HCT116 (cell line): Measurements from ENCODE around the gene RBM46. TPM values are rescaled to one million over a fixed set of nuclear protein-coding genes. Genes with fewer than 3 reads are reported as not detected.

Source experiments
- ATAC-seq: fragments of 200-7000 bp; cut with Tn5 transposase; 2 replicates; pipeline ENCODE4 v1.9.1; 2020; ENCODE audit warnings: mild to moderate bottlenecking, moderate library complexity
- BruUV-seq: library from RNA; stranded (reverse); fragments of 400-500 nt; replicated peaks from 2 replicates; lab custom pipeline; 2021; lab: Mats Ljungman, UMichigan
- CTCF ChIA-PET: fragments of 300-600 bp; sonication (Branson Sonifier 250); formaldehyde crosslinking; loops from one replicate; lab custom pipeline; 2021; ENCODE audit warnings: antibody characterized with exemption; lab: Charles Lee
- POLR2A ChIA-PET: fragments of 300-600, 350-600 bp; sonication (Branson Sonifier 250); formaldehyde crosslinking; loops from one replicate; lab custom pipeline; 2021; ENCODE audit warnings: antibody characterized with exemption; lab: Charles Lee
- RAD21 ChIA-PET, 2 experiments: fragments of 300-600 bp; sonication (Branson Sonifier 250); formaldehyde crosslinking; loops; one replicate each; lab custom pipeline; 2023; ENCODE audit warnings: low total read pairs in 2 of 2; ENCODE audit not compliant: uncharacterized antibody in 2 of 2, unreplicated experiment in 2 of 2, low non-redundant PET in 1 of 2; lab: Charles Lee
- DNase-seq: peaks from one replicate; pipeline ENCODE4 v3.0.0-alpha.2; 2010; ENCODE audit warnings: low read depth, low spot score
- H2AFZ ChIP-seq: fragments of 200-600 bp; shearing (Covaris generic), sonication (generic); 2 replicates; pipeline ENCODE4 v1.6.1; 2017; ENCODE audit warnings: low read depth, mixed run types, mixed read lengths, antibody characterized with exemption, low read length; ENCODE audit not compliant: poor library complexity, severe bottlenecking
- H3K27ac ChIP-seq: 2 replicates; pipeline ENCODE4 v1.5.1; 2012; ENCODE audit warnings: low read depth, low read length
- H3K27me3 ChIP-seq: fragments of 200-600 bp; sonication (generic); 2 replicates; pipeline ENCODE4 v1.6.1; 2016; ENCODE audit warnings: mixed run types, low read length, mixed read lengths; ENCODE audit not compliant: insufficient read depth
- H3K36me3 ChIP-seq, 2 experiments: fragments of 200-500 bp in 1 of 2; fragments of 200-600 bp in 1 of 2; sonication (Bioruptor generic) in 1 of 2; sonication (generic) in 1 of 2; 2 replicates each; pipeline versions ENCODE4 v1.5.1 to v1.6.1; 2014 to 2016; ENCODE audit warnings: low read length in 2 of 2, inconsistent platforms in 1 of 2, mixed read lengths in 1 of 2, mixed run types in 1 of 2; ENCODE audit not compliant: insufficient read depth in 2 of 2, control insufficient read depth in 1 of 2
- H3K4me1 ChIP-seq, 2 experiments: fragments of 200-600 bp in 1 of 2; sonication (generic) in 1 of 2; 2 replicates each; pipeline versions ENCODE4 v1.5.1 to v1.6.1; 2012 to 2017; ENCODE audit warnings: low read length in 2 of 2, inconsistent platforms in 1 of 2, mild to moderate bottlenecking in 1 of 2, mixed read lengths in 1 of 2, mixed run types in 1 of 2, moderate library complexity in 1 of 2; ENCODE audit not compliant: insufficient read depth in 2 of 2, control insufficient read depth in 1 of 2
- H3K4me2 ChIP-seq: fragments of 200-600 bp; sonication (generic); 2 replicates; pipeline ENCODE4 v1.6.1; 2017; ENCODE audit warnings: mixed run types, low read length, mixed read lengths
- H3K4me3 ChIP-seq, 2 experiments: fragments of 200-600 bp in 1 of 2; sonication (generic) in 1 of 2; replicated peaks in 1 of 2; 2 replicates each; pipeline ENCODE4 v1.5.1; 2011 to 2016; ENCODE audit warnings: low read length in 2 of 2, control low read depth in 1 of 2, low read depth in 1 of 2, mild to moderate bottlenecking in 1 of 2, mixed read lengths in 1 of 2, mixed run types in 1 of 2
- H3K79me2 ChIP-seq: fragments of 200-600 bp; sonication (generic); 2 replicates; pipeline ENCODE4 v1.6.1; 2017; ENCODE audit warnings: mild to moderate bottlenecking, mixed run types, low read length, moderate library complexity, mixed read lengths; ENCODE audit not compliant: insufficient read depth
- H3K9ac ChIP-seq: fragments of 200-600 bp; sonication (generic); 2 replicates; pipeline ENCODE4 v1.6.1; 2016; ENCODE audit warnings: low read length, mixed read lengths
- H3K9me2 ChIP-seq: fragments of 200-600 bp; sonication (generic), shearing (Covaris generic); 2 replicates; pipeline ENCODE4 v1.6.1; 2017; ENCODE audit warnings: mixed run types, mild to moderate bottlenecking, moderate library complexity; ENCODE audit not compliant: insufficient read depth
- H3K9me3 ChIP-seq, 2 experiments: fragments of 200-500 bp in 1 of 2; fragments of 200-600 bp in 1 of 2; sonication (Bioruptor generic) in 1 of 2; sonication (generic) in 1 of 2; 2 replicates each; pipeline ENCODE4 v1.6.1; 2014 to 2017; ENCODE audit warnings: low read length in 2 of 2, mixed read lengths in 2 of 2, inconsistent platforms in 1 of 2, low read depth in 1 of 2, mild to moderate bottlenecking in 1 of 2, mixed run types in 1 of 2, moderate library complexity in 1 of 2; ENCODE audit not compliant: control insufficient read depth in 1 of 2, insufficient read depth in 1 of 2
- H4K20me1 ChIP-seq: fragments of 200-600 bp; sonication (generic), shearing (Covaris generic); 2 replicates; pipeline ENCODE4 v1.6.1; 2017; ENCODE audit warnings: mixed run types, mild to moderate bottlenecking, moderate library complexity; ENCODE audit not compliant: insufficient read depth
- CBX3 ChIP-seq: IDR thresholded peaks from 2 replicates; pipeline ENCODE4 v1.6.1; 2012; ENCODE audit warnings: low read depth
- CTCF ChIP-seq, 3 experiments: fragments of 200-600 bp in 1 of 3; sonication (generic) in 1 of 3; IDR thresholded peaks in 2 of 3; conservative IDR thresholded peaks in 1 of 3; 2 replicates each; pipeline ENCODE4 v1.5.1; 2012 to 2017; ENCODE audit warnings: low read depth in 2 of 3, low read length in 2 of 3, antibody characterized with exemption in 1 of 3, borderline replicate concordance in 1 of 3, control low read depth in 1 of 3, mild to moderate bottlenecking in 1 of 3, mixed read lengths in 1 of 3, mixed run types in 1 of 3, moderate library complexity in 1 of 3; ENCODE audit not compliant: insufficient read depth in 1 of 3
- FOSL1 ChIP-seq: IDR thresholded peaks from 2 replicates; pipeline ENCODE4 v1.6.1; 2012; ENCODE audit warnings: low read depth
- POLR2A ChIP-seq: IDR thresholded peaks from 2 replicates; pipeline ENCODE4 v1.7.0; 2011; ENCODE audit warnings: borderline replicate concordance; ENCODE audit not compliant: insufficient read depth, insufficient read length; ENCODE audit errors: extremely low read depth
- SIN3A ChIP-seq: IDR thresholded peaks from 2 replicates; pipeline ENCODE4 v1.6.1; 2012; ENCODE audit warnings: low read depth
- TCF7L2 ChIP-seq: IDR thresholded peaks from 2 replicates; pipeline ENCODE4 v1.7.0; 2011; ENCODE audit warnings: borderline replicate concordance, inconsistent platforms; ENCODE audit not compliant: insufficient read depth, insufficient read length; ENCODE audit errors: extremely low read depth
- intact Hi-C: fragments of 100-400 bp; cut with micrococcal nuclease; formaldehyde crosslinking; loops from 2 replicates; pipeline ENCODE4 v1.10.0; 2022
- total RNA-seq: library from RNA; stranded (reverse); gene quantifications from one replicate; pipeline ENCODE4 v1.2.1, GENCODE V29; 2021; ENCODE audit not compliant: unreplicated experiment
- TF ChIP-seq, protein P1 (sequence below): IDR thresholded peaks from 2 replicates; pipeline ENCODE4 v1.6.1; 2012

Gene RBM46
- total RNA-seq, 1 experiment from 2014 or later = 0.39 TPM

DNA sequence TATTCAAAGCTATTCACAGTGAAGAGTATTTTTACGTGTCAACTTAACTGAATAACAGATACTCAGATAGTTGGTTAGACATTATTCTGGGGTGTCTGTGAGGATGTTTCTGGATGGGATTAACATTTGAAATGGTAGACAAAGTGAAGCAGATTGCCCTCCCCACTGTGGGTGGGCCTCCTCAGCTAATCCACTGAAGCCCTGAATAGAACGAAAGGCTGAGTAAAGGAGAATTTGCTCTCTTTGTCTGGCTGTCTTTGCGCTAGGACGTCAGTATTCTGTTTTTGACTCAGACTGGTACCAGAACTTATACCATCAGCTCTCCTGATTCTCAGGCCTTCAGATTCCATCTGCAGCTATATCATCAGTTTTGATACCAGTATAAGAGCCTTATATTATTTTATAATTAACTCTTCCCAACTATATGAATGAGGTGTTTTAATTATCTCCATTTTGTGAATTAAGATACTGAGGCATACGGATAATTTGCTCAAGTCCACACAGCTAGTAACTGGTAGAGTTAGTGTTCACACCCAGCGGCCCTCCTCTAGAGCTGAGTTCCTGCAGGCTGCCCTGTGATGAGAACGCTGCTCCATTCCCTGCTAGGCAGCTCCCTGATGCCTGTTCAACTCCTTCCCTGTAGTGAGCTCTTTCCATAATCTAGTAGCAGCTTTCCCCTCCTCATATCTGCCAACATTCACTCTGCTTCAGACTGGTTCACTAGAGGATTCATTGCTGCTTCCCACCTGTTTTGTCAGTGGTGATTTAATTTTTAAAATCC is 87.5 kb downstream of the RBM46 start:
- no peak overlapping the region for H3K27ac ChIP-seq
- H3K4me1 ChIP-seq = no peaks in the 10 kb centered on the region
- no peak overlapping the region for H3K4me3 ChIP-seq
- ChIA-PET POLR2A (no interaction called here), CTCF (no interaction called here), RAD21 (no interaction called here)
- H3K36me3 ChIP-seq = no peaks in the 10 kb centered on the region
- H2AFZ ChIP-seq = no peak overlapping the region
- H3K9me2 ChIP-seq = no peaks in the 10 kb centered on the region
- no peaks in the 10 kb centered on the region for H3K79me2 ChIP-seq
- ATAC-seq (no peak), DNase-seq (no peak)
- H3K9me3 ChIP-seq = no peaks in the 10 kb centered on the region
- no peaks in the 10 kb centered on the region for H3K27me3 ChIP-seq
- no peaks in the 10 kb centered on the region for H4K20me1 ChIP-seq
- H3K4me2 ChIP-seq = no peak overlapping the region
- BruUV-seq = no TSS peak
- H3K9ac ChIP-seq = no peak overlapping the region
- no peak for TF ChIP-seq CTCF (IDR thresholded peaks at IDR 0.05 in 2 of 3, conservative IDR thresholded peaks at IDR 0.05 in 1 of 3; ENCODE audit: borderline replicate concordance in 1 of 3, insufficient read depth in 1 of 3, low read depth in 2 of 3, low read length in 2 of 3)
- TF ChIP-seq, protein P1, sequence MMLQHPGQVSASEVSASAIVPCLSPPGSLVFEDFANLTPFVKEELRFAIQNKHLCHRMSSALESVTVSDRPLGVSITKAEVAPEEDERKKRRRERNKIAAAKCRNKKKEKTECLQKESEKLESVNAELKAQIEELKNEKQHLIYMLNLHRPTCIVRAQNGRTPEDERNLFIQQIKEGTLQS = no peak
- no peak for TF ChIP-seq FOSL1
- no peak for TF ChIP-seq CBX3
- no peak for TF ChIP-seq SIN3A
- TF ChIP-seq TCF7L2 = no peak
- TF ChIP-seq POLR2A = no peak
- intact Hi-C loops = no loop called here
